GM06990 (cell line): Measurements from ENCODE around the gene CYSLTR1.

Experiments
- DNase-seq: peaks from one replicate; pipeline ENCODE4 v3.0.0-alpha.2; 2011; ENCODE audit not compliant: insufficient read length; ENCODE audit errors: extremely low read depth
- H3K27me3 ChIP-seq: replicated peaks from 2 replicates; pipeline ENCODE4 v1.6.0; 2011; ENCODE audit warnings: low read length; ENCODE audit not compliant: control insufficient read depth, insufficient read depth
- H3K36me3 ChIP-seq: 2 replicates; pipeline ENCODE4 v1.5.1; 2011; ENCODE audit warnings: low read length; ENCODE audit not compliant: control insufficient read depth, insufficient read depth
- H3K4me3 ChIP-seq: replicated peaks from 2 replicates; pipeline ENCODE4 v1.5.1; 2011; ENCODE audit warnings: low read depth, mild to moderate bottlenecking, control low read depth, low read length
- CTCF ChIP-seq: IDR thresholded peaks from 2 replicates; pipeline ENCODE4 v1.5.1; 2011; ENCODE audit warnings: low read length, control low read depth, mild to moderate bottlenecking, inconsistent platforms; ENCODE audit not compliant: insufficient read depth, poor library complexity, severe bottlenecking

The CYSLTR1 gene

GRCh38 chrX:78322863-78323262 lies 4.5 kb downstream of the CYSLTR1 start:
- no peak overlapping the region for H3K4me3 ChIP-seq
- H3K27me3 ChIP-seq = no peaks in the 10 kb centered on the region
- TF ChIP-seq CTCF = no peak
- DNase-seq = no peak
- no peaks in the 10 kb centered on the region; the same call in 1 of the 2 replicates for H3K36me3 ChIP-seq

- Histone ChIP-seq H3K27me3 (no peaks in the 10 kb centered on the region), H3K36me3 (no peaks in the 10 kb centered on the region; the same call in 1 of the 2 replicates), H3K4me3 (no peak overlapping the region)
- TF ChIP-seq CTCF = no peak
- DNase-seq = peak; percentile 41
Measured at GRCh38 chrX:78321809-78322208, 5.6 kb downstream of the CYSLTR1 start.

GRCh38 chrX:78316265-78316664 lies 11.1 kb downstream of the CYSLTR1 start:
- no peak for TF ChIP-seq CTCF
- Histone ChIP-seq H3K36me3 (no peaks in the 10 kb centered on the region; the same call in 1 of the 2 replicates), H3K27me3 (no peaks in the 10 kb centered on the region), H3K4me3 (no peak overlapping the region)
- DNase-seq = no peak

- no peak overlapping the region for H3K4me3 ChIP-seq
- H3K27me3 ChIP-seq = no peaks in the 10 kb centered on the region
- no peak for TF ChIP-seq CTCF
- no peaks in the 10 kb centered on the region for H3K36me3 ChIP-seq
- DNase-seq = no peak
Measured at GRCh38 chrX:78315745-78316144, 11.7 kb downstream of the CYSLTR1 start.

- no peaks in the 10 kb centered on the region for H3K36me3 ChIP-seq
- no peak for DNase-seq
- no peak for TF ChIP-seq CTCF
- no peak overlapping the region for H3K4me3 ChIP-seq
- no peaks in the 10 kb centered on the region for H3K27me3 ChIP-seq
Measured at GRCh38 chrX:78314561-78314960, 12.8 kb downstream of the CYSLTR1 start.

GRCh38 chrX:78313526-78313925 lies 13.9 kb downstream of the CYSLTR1 start:
- no peak for DNase-seq
- H3K36me3 ChIP-seq = no peaks in the 10 kb centered on the region
- no peak for TF ChIP-seq CTCF
- no peaks in the 10 kb centered on the region for H3K27me3 ChIP-seq
- no peak overlapping the region for H3K4me3 ChIP-seq
